WTC11 (cell line): ENCODE measurements around the gene ITIH5. TPM values are rescaled to one million over a fixed set of nuclear protein-coding genes. Genes with fewer than 3 reads are reported as not detected.

Experiments
- ATAC-seq: fragments of 200-7000 bp; cut with Tn5 transposase; 2 replicates; pipeline ENCODE4 v1.10.0; 2021; ENCODE audit warnings: mild to moderate bottlenecking, moderate library complexity
- CTCF ChIA-PET: fragments of 300-600 bp; sonication (Branson Sonifier 250); formaldehyde crosslinking; loops from one replicate; lab custom pipeline; 2021; ENCODE audit warnings: antibody characterized with exemption; lab: Charles Lee
- POLR2A ChIA-PET: fragments of 350-600 bp; sonication (Branson Sonifier 250); formaldehyde crosslinking; loops from one replicate; lab custom pipeline; 2021; ENCODE audit warnings: antibody characterized with exemption; lab: Charles Lee
- DNase-seq: peaks from one replicate; pipeline ENCODE4 v3.0.0; 2021; ENCODE audit warnings: low spot score
- H3K27ac Mint-ChIP-seq: 2 replicates; pipeline ENCODE4 v1.8.0; 2021; ENCODE audit warnings: mixed read lengths
- H3K27me3 Mint-ChIP-seq: 2 replicates; pipeline ENCODE4 v1.8.0; 2021; ENCODE audit warnings: low read depth, mild to moderate bottlenecking, moderate library complexity, mixed read lengths
- H3K36me3 Mint-ChIP-seq: 2 replicates; pipeline ENCODE4 v1.8.0; 2021; ENCODE audit warnings: mixed read lengths
- H3K4me1 Mint-ChIP-seq: 2 replicates; pipeline ENCODE4 v1.8.0; 2022; ENCODE audit warnings: mixed read lengths
- H3K4me3 Mint-ChIP-seq: 2 replicates; pipeline ENCODE4 v1.8.0; 2021; ENCODE audit warnings: mild to moderate bottlenecking, moderate library complexity, mixed read lengths
- H3K9me3 Mint-ChIP-seq: 2 replicates; pipeline ENCODE4 v1.8.0; 2021; ENCODE audit warnings: mixed read lengths
- E2F5 ChIP-seq: sonication (generic); formaldehyde crosslinking; IDR thresholded peaks from 2 replicates; pipeline ENCODE4 v1.8.1; 2022; ENCODE audit warnings: mild to moderate bottlenecking, moderate library complexity, missing genetic modification reagents
- ERG ChIP-seq: fragments of 250-450 bp; sonication (Bioruptor Pico); IDR thresholded peaks from 2 replicates; pipeline ENCODE4 v1.8.0; 2021; ENCODE audit warnings: mild to moderate bottlenecking
- FOXP1 ChIP-seq: sonication (generic); formaldehyde crosslinking; IDR thresholded peaks from 2 replicates; pipeline ENCODE4 v1.8.0; 2022; ENCODE audit warnings: missing genetic modification reagents, mild to moderate bottlenecking, moderate library complexity, borderline replicate concordance
- IRF1 ChIP-seq: sonication (generic); formaldehyde crosslinking; IDR thresholded peaks from 2 replicates; pipeline ENCODE4 v1.8.0; 2023; ENCODE audit warnings: missing genetic modification reagents
- JAZF1 ChIP-seq: fragments of 250-450 bp; sonication (Bioruptor Pico); IDR thresholded peaks from 2 replicates; pipeline ENCODE4 v1.9.0; 2021; ENCODE audit warnings: moderate library complexity, mild to moderate bottlenecking, inconsistent platforms
- JUN ChIP-seq: sonication (generic); formaldehyde crosslinking; IDR thresholded peaks from 2 replicates; pipeline ENCODE4 v1.8.0; 2023; ENCODE audit warnings: mild to moderate bottlenecking, missing genetic modification reagents
- NR1H2 ChIP-seq: sonication (generic); formaldehyde crosslinking; IDR thresholded peaks from 2 replicates; pipeline ENCODE4 v1.9.0; 2021; ENCODE audit warnings: mild to moderate bottlenecking, moderate library complexity, missing genetic modification reagents
- PRDM15 ChIP-seq: sonication (generic); formaldehyde crosslinking; IDR thresholded peaks from 2 replicates; pipeline ENCODE4 v1.8.0; 2022; ENCODE audit warnings: missing genetic modification reagents
- RELA ChIP-seq: sonication (generic); formaldehyde crosslinking; IDR thresholded peaks from 2 replicates; pipeline ENCODE4 v1.8.1; 2022; ENCODE audit warnings: missing genetic modification reagents, mild to moderate bottlenecking, borderline replicate concordance
- RORB ChIP-seq: fragments of 250-450 bp; sonication (Bioruptor Pico); IDR thresholded peaks from 2 replicates; pipeline ENCODE4 v1.9.0; 2021; ENCODE audit warnings: mild to moderate bottlenecking
- SP1 ChIP-seq: sonication (generic); formaldehyde crosslinking; conservative IDR thresholded peaks from 2 replicates; pipeline ENCODE4 v1.8.1; 2022; ENCODE audit warnings: missing genetic modification reagents
- STAT6 ChIP-seq: sonication (generic); formaldehyde crosslinking; conservative IDR thresholded peaks from 2 replicates; pipeline ENCODE4 v1.8.1; 2023; ENCODE audit warnings: mild to moderate bottlenecking, low read depth, missing genetic modification reagents, moderate library complexity
- TEAD1 ChIP-seq: sonication (generic); formaldehyde crosslinking; IDR thresholded peaks from 2 replicates; pipeline ENCODE4 v1.8.0; 2022; ENCODE audit warnings: mild to moderate bottlenecking, missing genetic modification reagents
- ZNF416 ChIP-seq: fragments of 250-450 bp; sonication (Bioruptor Pico); IDR thresholded peaks from 2 replicates; pipeline ENCODE4 v1.9.0; 2021; ENCODE audit warnings: mild to moderate bottlenecking, inconsistent platforms
- total RNA-seq: library from RNA; stranded (reverse); gene quantifications from 3 replicates; pipeline ENCODE4 v1.2.3, GENCODE V29; 2021

The ITIH5 gene
- total RNA-seq, 1 experiment from 2014 or later: 3.1 TPM

GRCh38 chr10:7547206-7547605 lies 119.6 kb downstream of the ITIH5 start:
- Mint-ChIP-seq H3K27me3 (no peaks in the 10 kb centered on the region; the same call in 1 of the 2 replicates), H3K4me1 (peaks cover 19% of the 10 kb centered on the region), H3K4me3 (no peak overlapping the region), H3K9me3 (no peaks in the 10 kb centered on the region), H3K36me3 (no peaks in the 10 kb centered on the region), H3K27ac (no peak overlapping the region)
- POLR2A ChIA-PET: no interaction called here
- no peak for TF ChIP-seq RORB
- TF ChIP-seq SP1 (CRISPR knock-in tag): no peak
- TF ChIP-seq RELA: no peak
- no peak for TF ChIP-seq E2F5 (CRISPR knock-in tag)
- CTCF ChIA-PET: interaction anchor here (1.0 kb wide), 1 partner anchor 140 kb away, joined by 3 read pairs; no protein-coding TSS in a partner anchor
- DNase-seq (no peak), ATAC-seq (no peak)

- CTCF ChIA-PET: no interaction called here
- ATAC-seq: no peak
- Mint-ChIP-seq H3K9me3 (no peaks in the 10 kb centered on the region), H3K27ac (no peak overlapping the region), H3K36me3 (no peaks in the 10 kb centered on the region), H3K4me1 (peaks cover 21% of the 10 kb centered on the region), H3K4me3 (no peak overlapping the region), H3K27me3 (no peaks in the 10 kb centered on the region)
- TF ChIP-seq TEAD1: no peak
- no peak for DNase-seq
- POLR2A ChIA-PET: no interaction called here
Observed at GRCh38 chr10:7546385-7546967, 120.3 kb downstream of the ITIH5 start.

- Mint-ChIP-seq H3K36me3 (no peaks in the 10 kb centered on the region), H3K27me3 (no peaks in the 10 kb centered on the region), H3K4me3 (no peak overlapping the region), H3K27ac (no peak overlapping the region), H3K9me3 (no peaks in the 10 kb centered on the region), H3K4me1 (peaks cover 28% of the 10 kb centered on the region)
- ATAC-seq: no peak
- ChIA-PET CTCF (no interaction called here), POLR2A (no interaction called here)
- DNase-seq: no peak
- TF ChIP-seq IRF1 (CRISPR knock-in tag): no peak
- TF ChIP-seq ZNF416: no peak
- TF ChIP-seq JUN (CRISPR knock-in tag): no peak
Observed at GRCh38 chr10:7545792-7546191, 121.0 kb downstream of the ITIH5 start.

- Mint-ChIP-seq H3K27me3 (no peaks in the 10 kb centered on the region), H3K36me3 (no peaks in the 10 kb centered on the region), H3K27ac (no peak overlapping the region), H3K4me3 (no peak overlapping the region), H3K9me3 (no peaks in the 10 kb centered on the region), H3K4me1 (peaks cover 32% of the 10 kb centered on the region)
- ChIA-PET POLR2A (no interaction called here), CTCF (no interaction called here)
- TF ChIP-seq PRDM15 (CRISPR knock-in tag) (no peak), NR1H2 (CRISPR knock-in tag) (no peak), ERG (CRISPR knock-in tag) (no peak), JAZF1 (CRISPR knock-in tag) (no peak), STAT6 (CRISPR knock-in tag) (no peak), FOXP1 (no peak)
- no peak for DNase-seq
- no peak for ATAC-seq
Observed at GRCh38 chr10:7545261-7545660, 121.5 kb downstream of the ITIH5 start.
